ENCODE results near the gene KCNT1.

DNA sequence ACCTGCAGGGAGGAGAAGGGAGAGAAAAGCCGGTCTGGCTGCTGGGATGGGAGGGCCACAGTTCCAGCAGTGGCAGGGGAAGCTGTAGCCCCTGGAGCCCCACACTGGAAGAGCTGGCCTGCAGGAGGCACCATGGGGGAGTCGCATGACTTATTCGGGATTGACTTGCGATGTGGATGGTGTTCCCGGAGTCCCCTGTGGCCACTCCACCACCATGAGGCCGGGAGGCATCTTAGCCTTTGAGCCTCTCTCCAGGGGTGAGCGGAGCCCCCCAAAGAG lies 92.0 kb downstream of the KCNT1 start:
- TF ChIP-seq, protein P1, sequence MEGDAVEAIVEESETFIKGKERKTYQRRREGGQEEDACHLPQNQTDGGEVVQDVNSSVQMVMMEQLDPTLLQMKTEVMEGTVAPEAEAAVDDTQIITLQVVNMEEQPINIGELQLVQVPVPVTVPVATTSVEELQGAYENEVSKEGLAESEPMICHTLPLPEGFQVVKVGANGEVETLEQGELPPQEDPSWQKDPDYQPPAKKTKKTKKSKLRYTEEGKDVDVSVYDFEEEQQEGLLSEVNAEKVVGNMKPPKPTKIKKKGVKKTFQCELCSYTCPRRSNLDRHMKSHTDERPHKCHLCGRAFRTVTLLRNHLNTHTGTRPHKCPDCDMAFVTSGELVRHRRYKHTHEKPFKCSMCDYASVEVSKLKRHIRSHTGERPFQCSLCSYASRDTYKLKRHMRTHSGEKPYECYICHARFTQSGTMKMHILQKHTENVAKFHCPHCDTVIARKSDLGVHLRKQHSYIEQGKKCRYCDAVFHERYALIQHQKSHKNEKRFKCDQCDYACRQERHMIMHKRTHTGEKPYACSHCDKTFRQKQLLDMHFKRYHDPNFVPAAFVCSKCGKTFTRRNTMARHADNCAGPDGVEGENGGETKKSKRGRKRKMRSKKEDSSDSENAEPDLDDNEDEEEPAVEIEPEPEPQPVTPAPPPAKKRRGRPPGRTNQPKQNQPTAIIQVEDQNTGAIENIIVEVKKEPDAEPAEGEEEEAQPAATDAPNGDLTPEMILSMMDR (conservative IDR thresholded peaks at IDR 0.05): no peak
- no peak for TF ChIP-seq EZH2 (IDR thresholded peaks at IDR 0.05; ENCODE audit: low read depth)
